Esophagus squamous epithelium (tissue), 5 donors: ENCODE measurements around the gene IFRD1. TPM values are rescaled to one million over a fixed set of nuclear protein-coding genes. Genes with fewer than 3 reads are reported as not detected.

ENCODE experiments used
- DNase-seq: peaks from one replicate; lab custom pipeline; 2025; lab: John Stamatoyannopoulos, UW
- H3K27ac ChIP-seq, 4 donors: fragments of 200-600 bp; sonication (generic); one replicate each; pipeline ENCODE4 v1.5.1; 2016 to 2019; ENCODE audit warnings: mild to moderate bottlenecking in 1 of 4
- H3K27me3 ChIP-seq, 4 donors: fragments of 200-600 bp; sonication (generic); 1 replicate in 3 of 4; 2 replicates in 1 of 4; pipeline versions ENCODE4 v1.5.1 to v1.6.0; 2017 to 2021; ENCODE audit warnings: antibody characterized with exemption in 1 of 4
- H3K36me3 ChIP-seq, 3 donors: fragments of 200-600 bp; sonication (generic); one replicate each; pipeline ENCODE4 v1.5.1; 2016 to 2019
- H3K4me1 ChIP-seq, 3 donors: fragments of 200-600 bp; sonication (generic); one replicate each; pipeline ENCODE4 v1.5.1; 2017 to 2019
- H3K4me3 ChIP-seq, 4 donors: fragments of 200-600 bp; sonication (generic); 1 replicate in 3 of 4; 2 replicates in 1 of 4; pipeline ENCODE4 v1.5.1; 2016 to 2019; ENCODE audit warnings: mild to moderate bottlenecking in 2 of 4, moderate library complexity in 1 of 4
- H3K9me3 ChIP-seq, 3 donors: fragments of 200-600 bp; sonication (generic); one replicate each; pipeline ENCODE4 v1.5.1; 2016 to 2019
- POLR2A ChIP-seq, 4 donors: fragments of 450-650 bp; IDR thresholded peaks; one replicate each; pipeline ENCODE4 v1.6.1; 2017; ENCODE audit warnings: antibody characterized with exemption in 4 of 4, mild to moderate bottlenecking in 4 of 4, moderate library complexity in 3 of 4
- WGBS, 2 donors: methylation state at CpG; one replicate each; pipeline ENCODE4 v1.1.5; 2018; 5-methylcytosine and 5-hydroxymethylcytosine counted together
- intact Hi-C: fragments of 100-400 bp; cut with DNase I; formaldehyde crosslinking; loops from one replicate; pipeline ENCODE4 v1.15.0; 2022
- total RNA-seq, 4 donors: library from RNA; depleted of rRNA; stranded (reverse); fragments of >200 nt; gene quantifications; one replicate each; pipeline ENCODE4 v1.1.0, GENCODE V29; 2016
- TF ChIP-seq, protein P1 (sequence below), 6 experiments: fragments of 450-650 bp in 4 of 6; fragments of 200-600 bp in 2 of 6; sonication (generic) in 2 of 6; IDR thresholded peaks; one replicate each; pipeline ENCODE4 v1.5.1; 2016 to 2019; ENCODE audit warnings: antibody characterized with exemption in 6 of 6, mild to moderate bottlenecking in 4 of 6, moderate library complexity in 4 of 6
- donor health status: DM: yes; HTN: yes; CAD: no.

Gene IFRD1
- total RNA-seq, 4 donors from 2014 or later: 19.4 to 52.1 (median 31.1) TPM

DNA sequence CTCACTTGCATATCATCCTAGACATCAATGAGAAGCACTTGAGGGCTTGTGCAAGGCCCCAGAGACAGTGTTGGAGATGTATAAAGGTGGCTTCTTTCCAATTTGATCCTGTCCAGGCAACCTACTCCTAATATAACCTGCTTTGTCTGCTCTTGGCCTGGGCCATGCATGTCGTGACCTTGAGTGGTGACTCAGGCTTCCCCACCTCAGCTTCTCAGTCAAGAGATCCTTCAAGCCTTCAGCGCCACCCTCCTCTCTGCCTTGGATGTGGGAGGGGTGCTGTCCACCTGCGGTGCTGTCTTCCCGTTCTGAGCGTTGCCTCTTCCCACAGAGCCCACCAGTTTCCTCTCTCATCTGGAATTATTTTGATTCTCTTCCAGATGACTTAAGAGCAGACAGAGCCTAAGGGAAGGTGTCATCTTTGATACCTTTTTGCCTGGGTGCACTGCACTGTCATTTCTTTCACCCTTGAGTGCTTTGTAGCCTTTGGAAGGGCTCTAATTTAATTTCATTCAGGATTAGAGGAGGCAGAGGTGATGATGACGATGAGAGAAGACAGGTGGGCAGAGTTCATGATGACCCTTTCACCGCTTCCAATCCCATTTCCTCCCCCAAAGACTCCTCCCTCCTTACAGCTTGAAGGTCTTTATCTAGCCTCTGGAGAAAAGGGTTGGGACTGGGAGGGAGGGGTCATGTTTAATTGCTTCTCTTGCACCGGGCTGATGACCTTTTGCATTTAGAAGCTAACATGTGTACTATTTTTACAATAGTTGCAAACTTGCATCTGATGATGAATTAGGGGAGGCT is 37.4 kb downstream of the IFRD1 start:
- 88 to 89% methylated on average over 8 of the region's 8 CpGs for WGBS, 2 donors
- intact Hi-C loops: no loop called here
- Histone ChIP-seq H3K36me3 (no peaks in the 10 kb centered on the region), H3K27me3 (no peaks in the 10 kb centered on the region), H3K4me1 (peaks cover 0 to 42% (median 11%) of the 10 kb centered on the region in 3 donors), H3K4me3 (no peak overlapping the region), H3K27ac (no peak overlapping the region), H3K9me3 (no peaks in the 10 kb centered on the region)
- TF ChIP-seq, protein P1, sequence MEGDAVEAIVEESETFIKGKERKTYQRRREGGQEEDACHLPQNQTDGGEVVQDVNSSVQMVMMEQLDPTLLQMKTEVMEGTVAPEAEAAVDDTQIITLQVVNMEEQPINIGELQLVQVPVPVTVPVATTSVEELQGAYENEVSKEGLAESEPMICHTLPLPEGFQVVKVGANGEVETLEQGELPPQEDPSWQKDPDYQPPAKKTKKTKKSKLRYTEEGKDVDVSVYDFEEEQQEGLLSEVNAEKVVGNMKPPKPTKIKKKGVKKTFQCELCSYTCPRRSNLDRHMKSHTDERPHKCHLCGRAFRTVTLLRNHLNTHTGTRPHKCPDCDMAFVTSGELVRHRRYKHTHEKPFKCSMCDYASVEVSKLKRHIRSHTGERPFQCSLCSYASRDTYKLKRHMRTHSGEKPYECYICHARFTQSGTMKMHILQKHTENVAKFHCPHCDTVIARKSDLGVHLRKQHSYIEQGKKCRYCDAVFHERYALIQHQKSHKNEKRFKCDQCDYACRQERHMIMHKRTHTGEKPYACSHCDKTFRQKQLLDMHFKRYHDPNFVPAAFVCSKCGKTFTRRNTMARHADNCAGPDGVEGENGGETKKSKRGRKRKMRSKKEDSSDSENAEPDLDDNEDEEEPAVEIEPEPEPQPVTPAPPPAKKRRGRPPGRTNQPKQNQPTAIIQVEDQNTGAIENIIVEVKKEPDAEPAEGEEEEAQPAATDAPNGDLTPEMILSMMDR (IDR thresholded peaks at IDR 0.05): no peak
- no peak for TF ChIP-seq POLR2A (IDR thresholded peaks at IDR 0.05)
- DNase-seq: no peak

DNA sequence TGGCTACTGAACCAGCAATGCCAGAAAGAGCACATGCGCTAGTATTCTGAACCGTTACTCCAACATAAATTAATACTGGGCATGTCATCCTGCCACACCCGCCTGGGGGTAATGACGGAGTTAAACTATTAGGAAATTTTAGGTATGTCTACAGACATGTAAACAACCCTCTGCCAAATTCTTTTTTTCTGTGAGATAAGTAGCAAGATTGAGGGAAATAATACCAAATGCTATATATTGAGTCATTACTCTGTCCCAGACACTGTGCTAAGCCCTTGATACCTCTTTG is 37.9 kb downstream of the IFRD1 start:
- H3K27me3 ChIP-seq: no peaks in the 10 kb centered on the region
- H3K9me3 ChIP-seq: no peaks in the 10 kb centered on the region
- no peak for DNase-seq
- no peak overlapping the region for H3K27ac ChIP-seq
- H3K36me3 ChIP-seq: no peaks in the 10 kb centered on the region
- H3K4me3 ChIP-seq: no peak overlapping the region
- peaks cover 0 to 39% (median 11%) of the 10 kb centered on the region in 3 donors for H3K4me1 ChIP-seq
- intact Hi-C loops: no loop called here
- WGBS, 2 donors: 83 to 90% methylated on average over 4 of the region's 4 CpGs
- no peak for TF ChIP-seq POLR2A (IDR thresholded peaks at IDR 0.05)
- TF ChIP-seq, protein P1 (IDR thresholded peaks at IDR 0.05): no peak

DNA sequence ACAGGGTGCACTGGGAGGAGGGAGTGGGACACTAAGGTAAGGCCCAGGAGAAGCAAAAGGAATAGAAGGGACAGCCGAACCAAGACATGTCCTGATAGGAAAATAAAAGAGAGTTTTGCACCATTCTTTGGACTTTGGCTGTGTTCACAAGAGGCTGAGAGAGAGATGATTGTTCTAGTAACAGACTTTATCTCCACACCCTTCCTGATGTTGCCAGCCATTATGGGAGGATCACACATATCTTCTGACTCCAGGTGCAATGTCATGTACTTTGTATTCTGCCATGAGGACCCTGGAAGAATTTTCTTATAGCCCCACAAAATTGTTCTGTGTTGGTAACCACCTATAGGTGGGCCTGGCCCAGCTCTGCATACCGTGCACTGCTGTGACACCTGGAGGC is 41.9 kb downstream of the IFRD1 start:
- intact Hi-C loops: loop anchor here (10.0 kb wide), 1 partner anchor 747 kb away; no protein-coding TSS in a partner anchor
- H3K27me3 ChIP-seq: no peaks in the 10 kb centered on the region
- H3K9me3 ChIP-seq: no peaks in the 10 kb centered on the region
- WGBS, 2 donors: 81 to 97% methylated on average over 2 of the region's 2 CpGs
- H3K27ac ChIP-seq: no peak overlapping the region
- H3K4me1 ChIP-seq: peaks cover 0 to 13% (median 9%) of the 10 kb centered on the region in 3 donors
- no peak for DNase-seq
- no peaks in the 10 kb centered on the region for H3K36me3 ChIP-seq
- no peak overlapping the region for H3K4me3 ChIP-seq
- TF ChIP-seq POLR2A (IDR thresholded peaks at IDR 0.05): no peak
- TF ChIP-seq, protein P1 (IDR thresholded peaks at IDR 0.05): no peak

DNA sequence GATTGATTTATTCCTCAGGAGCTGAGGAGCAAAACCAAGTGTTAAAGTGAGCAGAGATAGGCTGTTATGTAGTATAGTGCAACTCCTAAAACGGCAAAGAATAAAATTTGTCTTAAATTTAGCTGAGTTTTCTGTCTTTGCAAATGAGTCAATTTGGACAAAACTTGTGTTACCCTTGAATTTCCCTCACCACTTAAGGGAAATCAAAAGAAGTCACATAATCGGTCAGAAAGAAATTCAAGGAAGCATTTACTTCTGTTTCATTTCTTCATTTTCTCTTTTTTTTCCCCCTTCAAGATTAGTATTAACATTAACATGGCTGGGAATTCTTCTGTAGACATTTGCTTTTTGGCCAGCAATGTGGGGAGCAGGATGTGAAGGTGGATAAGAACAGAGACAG is 44.4 kb downstream of the IFRD1 start:
- TF ChIP-seq, protein P1 (IDR thresholded peaks at IDR 0.05): no peak
- TF ChIP-seq POLR2A (IDR thresholded peaks at IDR 0.05): no peak
- 68 to 83% methylated on average over 2 of the region's 2 CpGs for WGBS, 2 donors

DNA sequence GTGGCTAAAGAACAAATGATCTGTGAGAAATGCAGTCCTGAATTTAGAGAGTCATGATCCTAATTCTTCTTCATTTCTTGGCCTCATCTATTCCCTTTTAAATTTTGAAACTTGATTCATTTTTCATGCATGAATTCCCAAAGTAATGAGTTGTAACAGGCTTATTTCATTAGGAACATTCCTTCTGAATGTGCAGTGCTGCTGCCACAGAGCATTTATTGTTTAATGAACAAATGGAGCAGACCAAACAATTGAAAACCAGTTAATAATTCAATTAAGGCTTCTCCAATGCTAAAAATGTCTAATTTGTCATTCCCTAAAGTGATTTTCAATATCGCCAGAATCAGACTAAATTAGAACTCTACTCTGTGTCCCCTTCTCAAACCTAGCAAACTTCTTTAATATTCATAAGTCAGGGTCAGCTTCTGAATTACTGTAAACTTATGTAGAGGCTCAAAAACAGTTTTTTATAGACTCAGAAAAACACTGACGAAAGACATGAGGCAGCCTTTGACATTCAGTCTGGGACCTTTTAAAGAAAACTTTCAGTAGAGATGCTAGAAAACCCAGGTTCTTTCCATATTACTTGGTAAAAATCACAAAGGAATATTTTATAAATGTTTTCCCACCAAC is 45.0 kb downstream of the IFRD1 start:
- 33 to 38% methylated on average over 2 of the region's 2 CpGs for WGBS, 2 donors
- Histone ChIP-seq H3K4me3 (no peak overlapping the region), H3K9me3 (no peaks in the 10 kb centered on the region), H3K27me3 (no peaks in the 10 kb centered on the region), H3K27ac (peak overlapping the region in 1 of 4 donors; percentile 42), H3K4me1 (peaks cover 0 to 12% (median 9%) of the 10 kb centered on the region in 3 donors), H3K36me3 (no peaks in the 10 kb centered on the region)
- DNase-seq: no peak
- TF ChIP-seq POLR2A (IDR thresholded peaks at IDR 0.05): no peak
- TF ChIP-seq, protein P1 (IDR thresholded peaks at IDR 0.05): no peak
- intact Hi-C loops: loop anchor here (10.0 kb wide), 1 partner anchor 750 kb away; no protein-coding TSS in a partner anchor

More for the DNA sequence above, 44.4 kb downstream of the IFRD1 start:
- no peaks in the 10 kb centered on the region for H3K9me3 ChIP-seq
- no peaks in the 10 kb centered on the region for H3K36me3 ChIP-seq
- no peak overlapping the region for H3K27ac ChIP-seq
- no peak overlapping the region for H3K4me3 ChIP-seq
- no peak for DNase-seq
- no peaks in the 10 kb centered on the region for H3K27me3 ChIP-seq
- peaks cover 0 to 12% (median 9%) of the 10 kb centered on the region in 3 donors for H3K4me1 ChIP-seq
- intact Hi-C loops: loop anchor here (10.0 kb wide), 1 partner anchor 750 kb away; no protein-coding TSS in a partner anchor
